Measurements from ENCODE around the gene BEND3.

The BEND3 gene

DNA sequence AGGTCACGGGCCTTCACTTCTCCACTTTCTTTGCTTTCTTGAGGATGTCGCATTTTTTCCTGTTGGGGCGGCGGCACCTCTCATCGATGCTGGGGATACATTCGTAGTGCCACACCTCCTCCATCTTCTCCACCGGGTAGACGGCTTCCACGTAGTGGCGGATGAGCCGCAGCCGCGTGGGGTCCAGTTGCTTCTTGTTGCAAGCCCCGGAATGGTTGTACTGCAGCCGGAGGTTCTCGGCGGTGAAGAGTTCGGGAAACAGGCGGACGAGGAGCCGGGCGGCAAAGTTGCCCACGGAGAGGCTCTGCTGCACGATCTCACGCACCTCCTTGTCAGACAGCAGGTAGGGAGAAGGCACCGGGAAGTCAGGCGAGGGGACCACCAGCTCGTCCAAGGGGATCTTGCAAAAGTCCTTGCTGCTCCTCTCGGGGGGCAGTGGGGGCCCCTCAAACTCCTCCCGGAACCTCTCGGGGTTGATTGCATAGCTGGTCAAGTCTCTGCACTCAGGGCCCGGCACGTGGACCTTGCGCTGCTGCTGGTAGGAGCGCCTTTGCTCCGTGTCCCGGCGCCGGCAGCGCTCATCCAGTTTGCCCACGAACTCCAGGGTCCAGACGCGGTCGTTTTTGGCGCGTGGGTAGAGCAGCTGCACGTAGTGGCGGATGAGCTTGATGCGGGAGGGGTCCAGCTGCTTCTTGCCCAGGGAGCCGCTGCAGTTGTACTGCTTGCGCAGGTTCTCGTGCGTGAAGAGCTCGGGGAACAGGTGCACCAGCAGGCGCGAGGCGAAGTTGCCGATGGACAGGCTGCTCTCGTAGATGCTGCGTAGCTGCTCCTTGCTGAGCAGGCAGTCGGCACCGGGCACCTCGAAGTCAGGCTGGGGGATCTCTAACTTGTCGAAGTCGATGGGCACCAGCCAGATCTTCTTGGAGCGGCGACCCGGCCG is 46.4 kb downstream of the BEND3 start:
- no peak for DNase-seq (ENCODE audit: low read depth)
- TF ChIP-seq, protein P1, sequence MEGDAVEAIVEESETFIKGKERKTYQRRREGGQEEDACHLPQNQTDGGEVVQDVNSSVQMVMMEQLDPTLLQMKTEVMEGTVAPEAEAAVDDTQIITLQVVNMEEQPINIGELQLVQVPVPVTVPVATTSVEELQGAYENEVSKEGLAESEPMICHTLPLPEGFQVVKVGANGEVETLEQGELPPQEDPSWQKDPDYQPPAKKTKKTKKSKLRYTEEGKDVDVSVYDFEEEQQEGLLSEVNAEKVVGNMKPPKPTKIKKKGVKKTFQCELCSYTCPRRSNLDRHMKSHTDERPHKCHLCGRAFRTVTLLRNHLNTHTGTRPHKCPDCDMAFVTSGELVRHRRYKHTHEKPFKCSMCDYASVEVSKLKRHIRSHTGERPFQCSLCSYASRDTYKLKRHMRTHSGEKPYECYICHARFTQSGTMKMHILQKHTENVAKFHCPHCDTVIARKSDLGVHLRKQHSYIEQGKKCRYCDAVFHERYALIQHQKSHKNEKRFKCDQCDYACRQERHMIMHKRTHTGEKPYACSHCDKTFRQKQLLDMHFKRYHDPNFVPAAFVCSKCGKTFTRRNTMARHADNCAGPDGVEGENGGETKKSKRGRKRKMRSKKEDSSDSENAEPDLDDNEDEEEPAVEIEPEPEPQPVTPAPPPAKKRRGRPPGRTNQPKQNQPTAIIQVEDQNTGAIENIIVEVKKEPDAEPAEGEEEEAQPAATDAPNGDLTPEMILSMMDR (IDR thresholded peaks at IDR 0.05; ENCODE audit: control insufficient read depth, extremely low read depth, insufficient read depth) = no peak
- no peak overlapping the region for H3K4me3 ChIP-seq (ENCODE audit: low read depth, low read length)

- no peak for DNase-seq (ENCODE audit: low read depth)
- H3K4me3 ChIP-seq (ENCODE audit: low read depth, low read length) = no peak overlapping the region
- TF ChIP-seq, protein P1 (IDR thresholded peaks at IDR 0.05; ENCODE audit: control insufficient read depth, extremely low read depth, insufficient read depth) = no peak
Measured at GRCh38 chr6:107066697-107067659, 48.3 kb downstream of the BEND3 start.

DNA sequence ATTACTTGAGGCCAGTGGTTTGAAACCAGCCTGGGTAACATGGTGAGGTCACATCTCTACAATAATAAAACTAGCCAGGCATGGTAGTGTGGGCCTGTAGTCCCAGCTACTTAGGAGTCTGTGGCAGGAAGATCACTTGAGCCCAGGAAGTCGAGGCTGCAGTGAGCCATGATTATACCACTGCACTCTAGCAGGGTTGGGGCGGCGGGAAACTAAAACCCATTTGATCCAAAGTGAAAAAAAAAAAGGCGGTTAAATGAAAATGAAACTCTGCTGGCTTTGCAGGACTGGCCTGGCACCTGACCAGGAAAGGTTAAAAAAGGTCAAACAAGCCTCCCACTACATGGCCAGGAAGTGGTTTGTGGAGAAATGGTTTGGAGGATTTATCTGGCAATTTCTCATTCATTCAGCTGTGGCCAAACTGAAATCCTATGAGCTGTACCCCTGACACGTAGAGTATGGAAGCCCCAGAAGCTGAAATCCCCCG is 50.7 kb downstream of the BEND3 start:
- no peak for DNase-seq (ENCODE audit: low read depth)
- TF ChIP-seq, protein P1 (IDR thresholded peaks at IDR 0.05; ENCODE audit: control insufficient read depth, extremely low read depth, insufficient read depth) = no peak
- no peak overlapping the region for H3K4me3 ChIP-seq (ENCODE audit: low read depth, low read length)

DNA sequence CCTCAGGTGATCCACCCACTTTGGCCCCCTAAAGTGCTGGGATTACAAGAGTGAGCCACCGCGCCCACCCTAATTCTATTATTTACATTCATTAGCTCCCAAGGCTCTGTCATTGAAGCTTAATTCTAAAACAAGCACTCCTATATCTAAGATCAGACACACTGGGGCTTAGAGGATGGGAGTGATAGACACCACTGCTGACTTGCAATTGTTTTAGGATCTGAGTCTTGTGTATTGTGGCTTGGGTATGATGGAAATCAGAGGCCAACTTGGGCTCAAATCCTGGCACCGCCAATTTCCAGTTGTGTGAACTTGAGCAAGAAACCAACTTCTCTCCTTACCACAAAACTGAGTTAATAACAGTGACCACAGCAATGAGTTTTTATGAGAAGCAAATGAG is 52.6 kb downstream of the BEND3 start:
- H3K4me3 ChIP-seq (ENCODE audit: low read depth, low read length) = no peak overlapping the region
- DNase-seq (ENCODE audit: low read depth) = no peak
- TF ChIP-seq, protein P1 (IDR thresholded peaks at IDR 0.05; ENCODE audit: control insufficient read depth, extremely low read depth, insufficient read depth) = no peak

DNA sequence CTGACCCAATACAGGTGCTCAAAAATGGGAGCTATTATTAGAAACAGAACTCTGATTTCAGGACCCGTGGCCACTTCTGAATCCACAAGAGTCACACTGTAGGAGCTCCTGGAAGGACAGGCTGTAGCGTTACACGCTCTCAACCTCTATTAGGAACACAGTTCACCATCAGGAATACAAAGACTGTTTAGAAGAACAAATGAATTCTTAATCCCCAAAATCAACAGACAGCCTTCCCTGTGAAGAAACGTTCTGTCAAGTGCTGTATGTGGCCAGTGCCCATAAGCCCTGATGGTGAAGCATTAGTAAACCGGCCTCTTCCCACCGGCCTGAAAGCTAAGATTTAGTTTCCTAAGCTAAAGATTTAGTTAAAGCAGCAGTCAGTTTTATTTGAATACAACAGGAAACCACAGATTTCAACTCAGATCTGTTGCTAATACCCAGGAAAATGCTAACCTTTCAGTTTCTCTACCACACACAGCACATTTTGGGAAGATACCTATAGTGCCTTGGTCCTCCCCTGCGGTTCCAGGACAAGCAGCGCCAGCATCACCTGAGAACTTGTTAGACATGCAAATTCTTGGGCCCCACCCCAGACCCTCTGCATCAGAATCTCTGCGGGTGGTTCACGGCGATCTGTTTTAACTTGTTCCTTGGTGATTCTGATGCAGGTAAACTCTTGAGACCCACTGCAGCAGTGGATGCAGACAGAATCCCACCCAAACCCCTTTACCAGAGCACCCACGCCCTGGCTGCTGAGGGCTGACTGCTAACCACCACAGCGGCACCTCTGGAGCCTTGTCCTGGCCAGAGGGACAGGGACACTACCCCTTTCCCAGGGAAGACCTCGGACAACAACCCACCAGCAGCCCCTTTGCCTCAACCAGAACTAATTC is 53.9 kb downstream of the BEND3 start:
- DNase-seq (ENCODE audit: low read depth) = no peak
- TF ChIP-seq, protein P1 (IDR thresholded peaks at IDR 0.05; ENCODE audit: control insufficient read depth, extremely low read depth, insufficient read depth) = no peak
- H3K4me3 ChIP-seq (ENCODE audit: low read depth, low read length) = no peak overlapping the region

- no peak overlapping the region for H3K4me3 ChIP-seq (ENCODE audit: low read depth, low read length)
- TF ChIP-seq, protein P1 (IDR thresholded peaks at IDR 0.05; ENCODE audit: control insufficient read depth, extremely low read depth, insufficient read depth) = no peak
- no peak for DNase-seq (ENCODE audit: low read depth)
Measured at GRCh38 chr6:107060704-107061103, 54.6 kb downstream of the BEND3 start.
